Activated CD8-positive, alpha-beta T cell treated with anti-CD3 and anti-CD28 coated beads for 36 hours (primary cell): ENCODE data around the gene SLCO2A1. TPM values are rescaled to one million over a fixed set of nuclear protein-coding genes. Genes with fewer than 3 reads are reported as not detected.

Experiments
- ATAC-seq: fragments of 200-7000 bp; cut with Tn5 transposase; one replicate; pipeline ENCODE4 v1.10.0; 2021; ENCODE audit warnings: mild to moderate bottlenecking, moderate library complexity
- CTCF ChIA-PET: fragments of 350-600 bp; sonication (Branson Sonifier 250); formaldehyde crosslinking; loops from one replicate; lab custom pipeline; 2021; ENCODE audit warnings: antibody characterized with exemption; lab: Charles Lee
- POLR2A ChIA-PET: fragments of 350-600 bp; sonication (Branson Sonifier 250); formaldehyde crosslinking; loops from one replicate; lab custom pipeline; 2021; ENCODE audit warnings: antibody characterized with exemption; lab: Charles Lee
- DNase-seq: peaks from one replicate; pipeline ENCODE4 v3.0.0-alpha.2; 2020
- H3K27ac Mint-ChIP-seq: one replicate; pipeline ENCODE4 v1.8.0; 2021; ENCODE audit warnings: mild to moderate bottlenecking, mixed read lengths
- H3K27me3 Mint-ChIP-seq: one replicate; pipeline ENCODE4 v1.8.0; 2021; ENCODE audit warnings: mixed read lengths
- H3K36me3 Mint-ChIP-seq: one replicate; pipeline ENCODE4 v1.8.0; 2021; ENCODE audit warnings: low read depth, mixed read lengths
- H3K4me1 Mint-ChIP-seq: one replicate; pipeline ENCODE4 v1.8.0; 2021; ENCODE audit warnings: low read depth, mixed read lengths
- H3K4me3 Mint-ChIP-seq: one replicate; pipeline ENCODE4 v1.8.0; 2021; ENCODE audit warnings: mild to moderate bottlenecking, moderate library complexity, mixed read lengths
- H3K9me3 Mint-ChIP-seq: one replicate; pipeline ENCODE4 v1.8.0; 2021; ENCODE audit warnings: mixed read lengths
- intact Hi-C: fragments of 100-400 bp; cut with micrococcal nuclease; formaldehyde crosslinking; loops from one replicate; pipeline ENCODE4 v1.10.0; 2022
- total RNA-seq, 2 experiments: library from RNA; stranded (reverse); gene quantifications; one replicate each; pipeline ENCODE4 v1.2.3, GENCODE V29; 2021
- TF ChIP-seq, protein P1 (sequence below): fragments of 200-600 bp; IDR thresholded peaks from one replicate; pipeline ENCODE4 v1.8.0; 2022; ENCODE audit warnings: antibody characterized with exemption, mild to moderate bottlenecking

The SLCO2A1 gene
- total RNA-seq, 2 experiments from 2014 or later = not detected

DNA sequence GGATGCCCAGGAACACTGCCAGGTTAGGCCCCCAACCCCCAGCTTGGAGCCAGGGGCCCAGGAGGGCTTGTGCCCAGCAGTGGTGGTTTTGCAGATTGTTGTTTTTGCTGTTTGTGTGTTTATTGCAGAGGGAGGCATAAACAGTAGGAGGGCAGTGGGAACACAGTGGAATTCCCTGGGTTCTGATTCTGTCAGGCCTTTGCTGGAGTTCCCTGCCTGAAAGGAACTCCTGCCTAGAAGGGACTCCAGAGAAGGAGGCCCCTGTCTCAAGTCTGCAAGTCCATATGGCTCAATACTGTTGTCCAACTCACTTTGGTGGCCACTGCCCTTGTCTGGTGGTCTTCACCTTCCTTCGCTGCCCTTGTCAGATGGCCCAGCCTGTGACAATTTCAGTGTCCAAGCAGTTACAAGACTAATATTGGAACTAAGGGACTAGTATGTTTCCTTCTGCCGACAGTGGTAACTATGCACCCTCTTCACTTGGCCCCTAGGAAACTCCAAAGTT is 86.6 kb downstream of the SLCO2A1 start:
- no peak overlapping the region for H3K4me3 Mint-ChIP-seq
- ChIA-PET POLR2A (no interaction called here), CTCF (no interaction called here)
- no peaks in the 10 kb centered on the region for H3K9me3 Mint-ChIP-seq
- no peak for DNase-seq
- peaks cover 8% of the 10 kb centered on the region for H3K4me1 Mint-ChIP-seq
- TF ChIP-seq, protein P1, sequence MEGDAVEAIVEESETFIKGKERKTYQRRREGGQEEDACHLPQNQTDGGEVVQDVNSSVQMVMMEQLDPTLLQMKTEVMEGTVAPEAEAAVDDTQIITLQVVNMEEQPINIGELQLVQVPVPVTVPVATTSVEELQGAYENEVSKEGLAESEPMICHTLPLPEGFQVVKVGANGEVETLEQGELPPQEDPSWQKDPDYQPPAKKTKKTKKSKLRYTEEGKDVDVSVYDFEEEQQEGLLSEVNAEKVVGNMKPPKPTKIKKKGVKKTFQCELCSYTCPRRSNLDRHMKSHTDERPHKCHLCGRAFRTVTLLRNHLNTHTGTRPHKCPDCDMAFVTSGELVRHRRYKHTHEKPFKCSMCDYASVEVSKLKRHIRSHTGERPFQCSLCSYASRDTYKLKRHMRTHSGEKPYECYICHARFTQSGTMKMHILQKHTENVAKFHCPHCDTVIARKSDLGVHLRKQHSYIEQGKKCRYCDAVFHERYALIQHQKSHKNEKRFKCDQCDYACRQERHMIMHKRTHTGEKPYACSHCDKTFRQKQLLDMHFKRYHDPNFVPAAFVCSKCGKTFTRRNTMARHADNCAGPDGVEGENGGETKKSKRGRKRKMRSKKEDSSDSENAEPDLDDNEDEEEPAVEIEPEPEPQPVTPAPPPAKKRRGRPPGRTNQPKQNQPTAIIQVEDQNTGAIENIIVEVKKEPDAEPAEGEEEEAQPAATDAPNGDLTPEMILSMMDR = no peak
- no peak for ATAC-seq
- H3K27me3 Mint-ChIP-seq = peaks cover 5% of the 10 kb centered on the region
- no peak overlapping the region for H3K27ac Mint-ChIP-seq
- intact Hi-C loops = no loop called here
- H3K36me3 Mint-ChIP-seq = no peaks in the 10 kb centered on the region

DNA sequence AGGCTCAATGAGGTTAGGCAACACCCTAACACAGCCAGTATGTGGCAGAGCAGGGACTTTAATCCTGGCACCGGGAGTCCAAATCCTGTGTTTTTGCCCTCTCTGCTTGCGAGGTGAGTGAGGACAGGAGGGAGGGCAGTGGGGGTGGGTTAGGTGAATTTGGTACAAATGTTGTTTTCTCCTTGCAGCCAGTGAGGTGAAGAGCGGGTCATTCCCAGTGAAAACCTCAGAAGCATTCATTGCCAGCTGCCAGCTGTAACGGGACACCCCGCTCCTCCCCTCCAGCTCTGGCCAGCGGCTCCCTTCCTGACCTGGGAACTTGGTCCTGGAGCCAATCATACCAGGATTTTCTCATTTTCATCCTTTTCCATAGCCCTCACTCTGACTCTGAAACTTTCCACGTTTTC is 88.3 kb downstream of the SLCO2A1 start:
- CTCF ChIA-PET = interaction anchor here (1.2 kb wide), 1 partner anchor 10 kb away, joined by 3 read pairs; no protein-coding TSS in a partner anchor

GRCh38 chr3:133940536-133940935 is 89.2 kb downstream of the SLCO2A1 start:
- ChIA-PET CTCF (no interaction called here), POLR2A (no interaction called here)
- no peaks in the 10 kb centered on the region for H3K9me3 Mint-ChIP-seq
- peaks cover 5% of the 10 kb centered on the region for H3K27me3 Mint-ChIP-seq
- no peaks in the 10 kb centered on the region for H3K36me3 Mint-ChIP-seq
- TF ChIP-seq, protein P1 = no peak
- H3K4me3 Mint-ChIP-seq = no peak overlapping the region
- DNase-seq (no peak), ATAC-seq (no peak)
- intact Hi-C loops = no loop called here
- peaks cover 5% of the 10 kb centered on the region for H3K4me1 Mint-ChIP-seq
- H3K27ac Mint-ChIP-seq = no peak overlapping the region

More for the DNA sequence above, 88.3 kb downstream of the SLCO2A1 start:
- no peak for ATAC-seq
- no peak overlapping the region for H3K27ac Mint-ChIP-seq
- H3K9me3 Mint-ChIP-seq = no peaks in the 10 kb centered on the region
- H3K27me3 Mint-ChIP-seq = peaks cover 5% of the 10 kb centered on the region
- POLR2A ChIA-PET = no interaction called here
- TF ChIP-seq, protein P1 = no peak
- no peak overlapping the region for H3K4me3 Mint-ChIP-seq
- no peak for DNase-seq
- no peaks in the 10 kb centered on the region for H3K36me3 Mint-ChIP-seq
- intact Hi-C loops = no loop called here
- H3K4me1 Mint-ChIP-seq = peaks cover 7% of the 10 kb centered on the region

DNA sequence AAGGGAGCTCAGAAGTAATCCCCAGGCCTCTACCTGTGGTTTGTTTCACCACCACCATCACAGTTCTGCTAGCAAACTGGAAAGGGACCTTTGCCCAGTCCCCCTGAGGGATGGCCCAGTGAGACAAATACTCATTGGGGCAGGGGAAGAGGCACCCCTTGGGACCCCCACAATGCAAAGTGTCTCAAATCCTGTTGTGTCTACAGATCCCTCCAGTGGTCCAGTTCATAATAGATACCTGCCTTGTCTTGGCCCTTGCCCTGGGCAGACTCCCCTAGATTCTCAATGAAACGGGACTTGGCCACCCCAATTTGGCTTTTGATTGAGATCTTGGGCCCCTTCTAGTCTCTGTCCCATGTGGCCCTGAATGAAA is 90.3 kb downstream of the SLCO2A1 start:
- DNase-seq (no peak), ATAC-seq (no peak)
- H3K27me3 Mint-ChIP-seq = peaks cover 5% of the 10 kb centered on the region
- no peaks in the 10 kb centered on the region for H3K36me3 Mint-ChIP-seq
- no peak overlapping the region for H3K4me3 Mint-ChIP-seq
- H3K9me3 Mint-ChIP-seq = no peaks in the 10 kb centered on the region
- ChIA-PET CTCF (no interaction called here), POLR2A (no interaction called here)
- intact Hi-C loops = no loop called here
- TF ChIP-seq, protein P1 = no peak
- H3K4me1 Mint-ChIP-seq = peaks cover 5% of the 10 kb centered on the region
- H3K27ac Mint-ChIP-seq = no peak overlapping the region

- intact Hi-C loops = no loop called here
- Mint-ChIP-seq H3K4me3 (no peak overlapping the region), H3K27me3 (peaks cover 5% of the 10 kb centered on the region), H3K27ac (no peak overlapping the region), H3K4me1 (peaks cover 5% of the 10 kb centered on the region), H3K9me3 (no peaks in the 10 kb centered on the region), H3K36me3 (no peaks in the 10 kb centered on the region)
- TF ChIP-seq, protein P1 = no peak
- ChIA-PET CTCF (interaction anchor here (0.8 kb wide), 1 partner anchor 14 kb away, joined by 3 read pairs; no protein-coding TSS in a partner anchor), POLR2A (no interaction called here)
- no peak for ATAC-seq
- DNase-seq = no peak
Measured at GRCh38 chr3:133938770-133939462, 90.8 kb downstream of the SLCO2A1 start.
